CMK (cell line): Measurements from ENCODE around the gene EMX1.

Experiments
- DNase-seq: peaks from one replicate; pipeline ENCODE4 v3.0.0-alpha.2; 2010; ENCODE audit warnings: low read depth

Gene EMX1

GRCh38 chr2:72980535-72981217 is 63.4 kb downstream of the EMX1 start:
- DNase-seq = no peak

GRCh38 chr2:72981536-72981935 is 64.2 kb downstream of the EMX1 start:
- DNase-seq = no peak

- no peak for DNase-seq
These were observed 64.9 kb downstream of the EMX1 start for GRCh38 chr2:72982219-72982618.

- no peak for DNase-seq
These were observed 65.6 kb downstream of the EMX1 start for GRCh38 chr2:72982781-72983499.

GRCh38 chr2:72983500-72984161 is 66.3 kb downstream of the EMX1 start:
- no peak for DNase-seq

GRCh38 chr2:72984172-72984671 is 66.9 kb downstream of the EMX1 start:
- no peak for DNase-seq
